HEK293 (cell line): ENCODE measurements around the gene BAIAP2L2.

ENCODE experiments used
- CTCF ChIA-PET: fragments of 350-600 bp; formaldehyde crosslinking; extraction: SDS; loops from one replicate; lab custom pipeline; 2021; ENCODE audit warnings: antibody characterized with exemption; lab: Yijun Ruan, JAX
- POLR2A ChIA-PET: fragments of 300-600 bp; formaldehyde crosslinking; extraction: SDS; loops from one replicate; lab custom pipeline; 2020; ENCODE audit warnings: antibody characterized with exemption, inconsistent platforms; lab: Yijun Ruan, JAX
- H3K27ac ChIP-seq: fragments of 200-500 bp; sonication (Bioruptor generic); 2 replicates; pipeline ENCODE4 v1.5.1; 2014; ENCODE audit warnings: low read depth, low read length, control low read depth, inconsistent platforms; ENCODE audit errors: extremely low read depth
- H3K36me3 ChIP-seq, 2 experiments: fragments of 200-500 bp in 1 of 2; sonication (Bioruptor generic) in 1 of 2; 1 replicate in 1 of 2; 2 replicates in 1 of 2; pipeline ENCODE4 v1.5.1; 2014 to 2017; ENCODE audit warnings: inconsistent platforms in 2 of 2, low read length in 2 of 2; ENCODE audit not compliant: control insufficient read depth in 2 of 2, insufficient read depth in 1 of 2
- H3K4me1 ChIP-seq: fragments of 200-500 bp; sonication (Bioruptor generic); 2 replicates; pipeline ENCODE4 v1.5.1; 2014; ENCODE audit warnings: mild to moderate bottlenecking, low read length, inconsistent platforms; ENCODE audit not compliant: control insufficient read depth, insufficient read depth
- H3K4me3 ChIP-seq: 2 replicates; pipeline ENCODE4 v1.5.1; 2011; ENCODE audit warnings: low read depth, mild to moderate bottlenecking, control low read depth, low read length, moderate library complexity
- H3K9me3 ChIP-seq: fragments of 200-500 bp; sonication (Bioruptor generic); 2 replicates; pipeline ENCODE4 v1.5.1; 2014; ENCODE audit warnings: low read depth, low read length, inconsistent platforms; ENCODE audit not compliant: control insufficient read depth, insufficient read depth
- BCL6B ChIP-seq: fragments of 450-650 bp; formaldehyde crosslinking; IDR thresholded peaks from 2 replicates; pipeline ENCODE4 v1.5.1; 2017; ENCODE audit warnings: missing biosample characterization, missing genetic modification characterization
- FEZF1 ChIP-seq: fragments of 450-650 bp; formaldehyde crosslinking; IDR thresholded peaks from 2 replicates; pipeline ENCODE4 v1.5.1; 2016; ENCODE audit warnings: missing biosample characterization, missing genetic modification characterization
- HOXA7 ChIP-seq: sonication (generic); formaldehyde crosslinking; IDR thresholded peaks from 2 replicates; pipeline ENCODE4 v1.8.1; 2022; ENCODE audit warnings: missing genetic modification reagents, borderline replicate concordance
- HOXC10 ChIP-seq: sonication (generic); formaldehyde crosslinking; IDR thresholded peaks from 2 replicates; pipeline ENCODE4 v1.8.1; 2023; ENCODE audit warnings: mild to moderate bottlenecking, missing genetic modification reagents
- MYNN ChIP-seq: fragments of 450-650 bp; formaldehyde crosslinking; IDR thresholded peaks from 2 replicates; pipeline ENCODE4 v1.5.1; 2016; ENCODE audit warnings: missing biosample characterization, missing genetic modification characterization, borderline replicate concordance
- MZF1 ChIP-seq: fragments of 450-650 bp; formaldehyde crosslinking; IDR thresholded peaks from 2 replicates; pipeline ENCODE4 v1.5.1; 2017; ENCODE audit warnings: missing biosample characterization, missing genetic modification characterization, borderline replicate concordance
- SCRT2 ChIP-seq: fragments of 450-650 bp; formaldehyde crosslinking; IDR thresholded peaks from 2 replicates; pipeline ENCODE4 v1.5.1; 2016; ENCODE audit warnings: missing biosample characterization, missing genetic modification characterization
- SP2 ChIP-seq: fragments of 450-650 bp; formaldehyde crosslinking; IDR thresholded peaks from 2 replicates; pipeline ENCODE4 v1.5.1; 2016; ENCODE audit warnings: missing biosample characterization, missing genetic modification characterization
- TRIM28 ChIP-seq: IDR thresholded peaks from 2 replicates; pipeline ENCODE4 v1.6.1; 2011; ENCODE audit warnings: low read length, control low read depth, borderline replicate concordance
- ZBTB10 ChIP-seq: fragments of 450-650 bp; formaldehyde crosslinking; IDR thresholded peaks from 2 replicates; pipeline ENCODE4 v1.5.1; 2016; ENCODE audit warnings: missing biosample characterization, missing genetic modification characterization
- ZNF140 ChIP-seq: fragments of 450-650 bp; formaldehyde crosslinking; IDR thresholded peaks from 2 replicates; pipeline ENCODE4 v1.5.1; 2016; ENCODE audit warnings: missing biosample characterization, missing genetic modification characterization
- ZNF174 ChIP-seq: fragments of 450-650 bp; formaldehyde crosslinking; IDR thresholded peaks from 2 replicates; pipeline ENCODE4 v1.5.0; 2017; ENCODE audit warnings: missing biosample characterization, mild to moderate bottlenecking, missing genetic modification characterization
- ZNF19 ChIP-seq: fragments of 450-650 bp; formaldehyde crosslinking; IDR thresholded peaks from 2 replicates; pipeline ENCODE4; 2016; ENCODE audit warnings: missing biosample characterization, missing genetic modification characterization, low read depth
- ZNF488 ChIP-seq: fragments of 450-650 bp; formaldehyde crosslinking; IDR thresholded peaks from 2 replicates; pipeline ENCODE4 v1.5.1; 2016; ENCODE audit warnings: missing biosample characterization, missing genetic modification characterization
- ZNF510 ChIP-seq: fragments of 450-650 bp; formaldehyde crosslinking; IDR thresholded peaks from 2 replicates; pipeline ENCODE4 v1.5.1; 2018; ENCODE audit warnings: mild to moderate bottlenecking, missing genetic modification characterization, missing biosample characterization; ENCODE audit not compliant: insufficient replicate concordance
- ZNF707 ChIP-seq: fragments of 450-650 bp; formaldehyde crosslinking; IDR thresholded peaks from 2 replicates; pipeline ENCODE4 v1.5.1; 2016; ENCODE audit warnings: missing biosample characterization, missing genetic modification characterization
- ZNF768 ChIP-seq: fragments of 450-650 bp; formaldehyde crosslinking; IDR thresholded peaks from 2 replicates; pipeline ENCODE4 v1.5.1; 2018; ENCODE audit warnings: missing biosample characterization, mild to moderate bottlenecking, missing genetic modification characterization
- ZNF792 ChIP-seq: fragments of 450-650 bp; formaldehyde crosslinking; IDR thresholded peaks from 2 replicates; pipeline ENCODE4 v1.5.1; 2016; ENCODE audit warnings: missing biosample characterization, missing genetic modification characterization
- ZNF837 ChIP-seq: fragments of 450-650 bp; formaldehyde crosslinking; IDR thresholded peaks from 2 replicates; pipeline ENCODE4 v1.5.1; 2016; ENCODE audit warnings: missing biosample characterization, missing genetic modification characterization
- ZNF843 ChIP-seq: fragments of 450-650 bp; formaldehyde crosslinking; IDR thresholded peaks from 2 replicates; pipeline ENCODE4 v1.5.1; 2016; ENCODE audit warnings: missing biosample characterization, missing genetic modification characterization
- ZSCAN16 ChIP-seq: fragments of 450-650 bp; formaldehyde crosslinking; IDR thresholded peaks from 2 replicates; pipeline ENCODE4 v1.5.1; 2016; ENCODE audit warnings: missing biosample characterization, missing genetic modification characterization
- TF ChIP-seq, protein P1 (sequence below): fragments of 450-650 bp; formaldehyde crosslinking; IDR thresholded peaks from 2 replicates; pipeline ENCODE4 v1.5.1; 2017; ENCODE audit warnings: missing biosample characterization, missing genetic modification characterization

Gene BAIAP2L2

DNA sequence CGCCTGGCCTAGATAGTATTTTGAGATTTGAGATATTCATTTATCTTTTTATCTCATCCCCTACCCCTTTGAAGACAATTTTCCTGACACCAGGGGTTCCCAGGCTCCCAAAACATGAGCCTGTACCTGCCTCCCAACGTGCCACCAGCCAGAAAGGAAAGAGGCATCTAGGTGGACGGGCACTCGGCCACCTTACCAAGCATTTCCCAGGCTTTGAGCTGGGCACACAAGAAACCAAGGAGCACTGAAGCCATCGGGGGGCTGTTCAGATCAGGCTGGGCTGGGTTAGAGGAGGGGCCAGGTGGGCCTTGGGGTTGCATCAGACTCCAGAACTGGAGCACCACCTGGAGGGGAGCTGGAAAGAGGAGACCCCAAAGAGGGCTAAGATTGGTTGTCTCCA lies 28.5 kb upstream of the BAIAP2L2 start:
- peaks cover 0 to 31% of the 10 kb centered on the region in 2 experiments; a peak in 1 of 3 replicates for H3K36me3 ChIP-seq
- ChIA-PET CTCF (interaction anchor here (1.2 to 3.7 kb wide), 2 partner anchors 24 to 38 kb away, joined by 3 to 17 read pairs; no protein-coding TSS in a partner anchor), POLR2A (no interaction called here)
- H3K4me3 ChIP-seq: no peak overlapping the region
- no peaks in the 10 kb centered on the region for H3K9me3 ChIP-seq
- no peak for TF ChIP-seq MYNN (tag by site-specific recombination)
- TF ChIP-seq ZNF488 (tag by site-specific recombination): no peak
- no peak for TF ChIP-seq ZNF140 (tag by site-specific recombination)
- no peak for TF ChIP-seq ZNF843
- TF ChIP-seq HOXC10 (CRISPR knock-in tag): no peak
- no peak for TF ChIP-seq ZNF707 (tag by site-specific recombination)
- no peak for TF ChIP-seq ZSCAN16 (tag by site-specific recombination)
- TF ChIP-seq ZNF19: no peak
- H3K27ac ChIP-seq: no peak overlapping the region
- 0 out of 2 replicates have a peak, but pooled peaks cover 3% of the 10 kb centered on the region for H3K4me1 ChIP-seq

- POLR2A ChIA-PET: no interaction called here
- no peak overlapping the region for H3K4me3 ChIP-seq
- no peak overlapping the region for H3K27ac ChIP-seq
- CTCF ChIA-PET: interaction anchor here (0.6 to 3.7 kb wide), 6 partner anchors 14 to 88 kb away, joined by 3 to 17 read pairs (median 5); no protein-coding TSS in a partner anchor
- no peaks in the 10 kb centered on the region for H3K9me3 ChIP-seq
- peaks cover 0 to 37% of the 10 kb centered on the region in 2 experiments; a peak in 1 of 3 replicates for H3K36me3 ChIP-seq
- no peak for TF ChIP-seq ZBTB10
- TF ChIP-seq SP2 (tag by site-specific recombination): no peak
- TF ChIP-seq, protein P1, sequence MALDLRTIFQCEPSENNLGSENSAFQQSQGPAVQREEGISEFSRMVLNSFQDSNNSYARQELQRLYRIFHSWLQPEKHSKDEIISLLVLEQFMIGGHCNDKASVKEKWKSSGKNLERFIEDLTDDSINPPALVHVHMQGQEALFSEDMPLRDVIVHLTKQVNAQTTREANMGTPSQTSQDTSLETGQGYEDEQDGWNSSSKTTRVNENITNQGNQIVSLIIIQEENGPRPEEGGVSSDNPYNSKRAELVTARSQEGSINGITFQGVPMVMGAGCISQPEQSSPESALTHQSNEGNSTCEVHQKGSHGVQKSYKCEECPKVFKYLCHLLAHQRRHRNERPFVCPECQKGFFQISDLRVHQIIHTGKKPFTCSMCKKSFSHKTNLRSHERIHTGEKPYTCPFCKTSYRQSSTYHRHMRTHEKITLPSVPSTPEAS (tag by site-specific recombination): no peak
- TF ChIP-seq ZNF174 (tag by site-specific recombination): no peak
- no peak for TF ChIP-seq TRIM28
- TF ChIP-seq HOXA7: no peak
- H3K4me1 ChIP-seq: no peaks in the 10 kb centered on the region
Measured at GRCh38 chr22:38137876-38138687, 27.6 kb upstream of the BAIAP2L2 start.

DNA sequence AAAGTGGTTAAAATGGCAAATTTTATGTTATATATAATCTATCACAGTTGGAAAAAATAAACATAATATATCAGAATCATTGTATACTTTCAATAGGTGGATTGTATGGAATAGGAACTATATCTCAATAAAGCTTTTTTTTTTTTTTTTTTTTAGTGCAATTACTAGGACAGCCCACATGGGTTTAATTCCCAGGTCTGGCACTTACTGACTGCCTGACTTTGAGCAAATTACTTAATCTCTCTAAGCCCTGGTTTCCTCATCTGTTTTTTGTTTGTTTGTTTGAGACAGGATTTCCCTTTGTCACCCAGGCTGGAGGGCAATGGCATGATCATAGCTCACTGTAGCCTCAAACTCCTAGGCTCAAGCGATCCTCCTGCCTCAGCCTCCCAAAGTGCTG lies 26.1 kb upstream of the BAIAP2L2 start:
- ChIA-PET CTCF (interaction anchor here (0.6 to 3.7 kb wide), 4 partner anchors 12 to 1115 kb away, joined by 3 to 17 read pairs (median 5); no protein-coding TSS in a partner anchor), POLR2A (interaction anchor here (0.6 to 0.7 kb wide), 3 partner anchors 10 to 1031 kb away, joined by 3 to 7 read pairs (median 3); no protein-coding TSS in a partner anchor)
- Histone ChIP-seq H3K9me3 (no peaks in the 10 kb centered on the region), H3K36me3 (peaks cover 0 to 42% of the 10 kb centered on the region in 2 experiments; a peak in 2 of 3 replicates), H3K4me1 (no peaks in the 10 kb centered on the region), H3K27ac (no peak overlapping the region), H3K4me3 (no peak overlapping the region)
- no peak for TF ChIP-seq ZNF768 (tag by site-specific recombination)
- TF ChIP-seq ZNF488 (tag by site-specific recombination): no peak
- no peak for TF ChIP-seq ZNF510 (tag by site-specific recombination)
- no peak for TF ChIP-seq FEZF1 (tag by site-specific recombination)
- TF ChIP-seq BCL6B (tag by site-specific recombination): no peak
- TF ChIP-seq ZNF792 (tag by site-specific recombination): no peak
- TF ChIP-seq SCRT2: no peak
- TF ChIP-seq MZF1 (tag by site-specific recombination): no peak
- no peak for TF ChIP-seq ZNF837 (tag by site-specific recombination)
